Keratinocyte (primary cell): ENCODE results near the gene SEC16A.

Experiments
- CTCF ChIP-seq, 3 experiments: IDR thresholded peaks in 1 of 3; conservative IDR thresholded peaks in 1 of 3; optimal IDR thresholded peaks in 1 of 3; 2 replicates in 2 of 3; 3 replicates in 1 of 3; pipeline versions ENCODE3 to v1.5.1; 2011; ENCODE audit warnings: low read length in 3 of 3, mild to moderate bottlenecking in 3 of 3, moderate library complexity in 2 of 3, control low read depth in 1 of 3, inconsistent platforms in 1 of 3; ENCODE audit not compliant: insufficient read depth in 2 of 3; ENCODE audit errors: extremely low read depth in 1 of 3
- EZH2 ChIP-seq: IDR thresholded peaks from one replicate; pipeline ENCODE4 v1.6.1; 2012; ENCODE audit warnings: inconsistent platforms, mild to moderate bottlenecking, low read length, moderate library complexity

GRCh38 chr9:136486131-136486530 is 3.3 kb upstream of the SEC16A start:
- TF ChIP-seq CTCF (optimal IDR thresholded peaks at IDR 0.05 in 1 of 3, IDR thresholded peaks at IDR 0.05 in 1 of 3, conservative IDR thresholded peaks at IDR 0.05 in 1 of 3; ENCODE audit: extremely low read depth in 1 of 3, insufficient read depth in 2 of 3, low read length in 3 of 3) (no peak), EZH2 (no peak)
